GM21390 (cell line): Measurements from ENCODE around the gene ATXN2L.
"Not testable (repeated sequence)": the region's sequence is repeated elsewhere in the genome, so short reads cannot be mapped to it uniquely, and the experiment has no call there.

ENCODE experiments used
- ATAC-seq: cut with Tn5 transposase; IDR thresholded peaks from one replicate; pipeline ENCODE4 v1.9.1; 2021; ENCODE audit not compliant: unreplicated experiment

The ATXN2L gene

DNA sequence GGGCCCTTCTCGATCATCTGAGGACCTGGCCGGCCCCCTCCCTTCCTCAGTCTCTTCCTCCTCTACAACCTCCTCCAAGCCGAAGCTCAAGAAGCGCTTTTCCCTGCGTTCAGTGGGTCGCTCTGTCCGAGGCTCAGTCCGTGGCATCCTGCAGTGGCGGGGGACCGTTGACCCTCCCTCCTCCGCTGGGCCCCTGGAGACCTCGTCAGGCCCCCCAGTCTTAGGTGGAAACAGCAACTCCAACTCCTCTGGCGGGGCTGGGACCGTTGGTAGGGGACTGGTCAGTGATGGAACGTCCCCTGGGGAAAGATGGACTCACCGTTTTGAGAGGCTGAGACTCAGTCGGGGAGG, 43.6 kb downstream of the ATXN2L start:
- no peak for ATAC-seq

GRCh38 chr16:28867241-28867640, 44.4 kb downstream of the ATXN2L start:
- ATAC-seq = no peak

GRCh38 chr16:28867646-28868045, 44.8 kb downstream of the ATXN2L start:
- not testable (repeated sequence) for ATAC-seq

- ATAC-seq = no peak
These were observed 46.4 kb downstream of the ATXN2L start for GRCh38 chr16:28869201-28869600.

DNA sequence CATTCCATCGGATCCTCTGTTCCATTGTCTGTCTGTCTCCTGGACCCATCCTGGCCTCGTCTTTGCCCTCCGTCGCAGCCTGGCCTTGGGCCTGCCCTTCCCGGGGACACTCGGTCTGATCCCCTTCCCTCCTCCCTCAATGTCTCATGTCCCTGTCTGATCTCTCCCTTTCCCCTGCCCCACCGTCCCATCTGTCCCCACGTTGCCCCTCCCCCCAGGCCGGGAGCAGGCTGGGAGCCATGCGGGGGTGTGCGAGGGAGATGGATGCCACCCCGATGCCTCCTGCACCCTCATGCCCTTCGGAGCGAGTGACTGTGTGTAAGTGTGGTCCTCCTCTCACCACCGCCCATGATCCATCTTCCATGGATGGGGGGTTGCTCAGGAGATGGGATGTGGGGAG, 50.2 kb downstream of the ATXN2L start:
- no peak for ATAC-seq

GRCh38 chr16:28873543-28874201, 50.9 kb downstream of the ATXN2L start:
- ATAC-seq = no peak

DNA sequence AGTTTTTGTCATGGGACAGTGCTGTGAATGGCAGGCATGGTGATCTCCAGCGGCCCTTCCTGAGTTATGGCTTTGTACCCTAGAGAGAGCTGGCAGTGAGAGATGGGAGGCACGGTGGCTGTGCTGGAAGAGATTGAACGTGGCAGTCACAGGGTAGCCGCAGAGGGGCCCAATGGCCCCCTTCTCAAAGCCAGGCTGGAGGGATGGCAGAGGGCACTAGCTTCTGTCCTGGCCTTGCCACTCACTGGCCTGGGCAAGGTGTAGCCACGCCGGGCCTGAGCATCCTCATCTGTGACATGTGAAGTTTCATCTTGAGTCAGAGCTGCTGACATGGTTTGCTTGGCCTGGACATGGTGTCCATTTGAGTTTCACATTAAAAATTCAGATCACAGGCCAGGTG, 51.6 kb downstream of the ATXN2L start:
- no peak for ATAC-seq

DNA sequence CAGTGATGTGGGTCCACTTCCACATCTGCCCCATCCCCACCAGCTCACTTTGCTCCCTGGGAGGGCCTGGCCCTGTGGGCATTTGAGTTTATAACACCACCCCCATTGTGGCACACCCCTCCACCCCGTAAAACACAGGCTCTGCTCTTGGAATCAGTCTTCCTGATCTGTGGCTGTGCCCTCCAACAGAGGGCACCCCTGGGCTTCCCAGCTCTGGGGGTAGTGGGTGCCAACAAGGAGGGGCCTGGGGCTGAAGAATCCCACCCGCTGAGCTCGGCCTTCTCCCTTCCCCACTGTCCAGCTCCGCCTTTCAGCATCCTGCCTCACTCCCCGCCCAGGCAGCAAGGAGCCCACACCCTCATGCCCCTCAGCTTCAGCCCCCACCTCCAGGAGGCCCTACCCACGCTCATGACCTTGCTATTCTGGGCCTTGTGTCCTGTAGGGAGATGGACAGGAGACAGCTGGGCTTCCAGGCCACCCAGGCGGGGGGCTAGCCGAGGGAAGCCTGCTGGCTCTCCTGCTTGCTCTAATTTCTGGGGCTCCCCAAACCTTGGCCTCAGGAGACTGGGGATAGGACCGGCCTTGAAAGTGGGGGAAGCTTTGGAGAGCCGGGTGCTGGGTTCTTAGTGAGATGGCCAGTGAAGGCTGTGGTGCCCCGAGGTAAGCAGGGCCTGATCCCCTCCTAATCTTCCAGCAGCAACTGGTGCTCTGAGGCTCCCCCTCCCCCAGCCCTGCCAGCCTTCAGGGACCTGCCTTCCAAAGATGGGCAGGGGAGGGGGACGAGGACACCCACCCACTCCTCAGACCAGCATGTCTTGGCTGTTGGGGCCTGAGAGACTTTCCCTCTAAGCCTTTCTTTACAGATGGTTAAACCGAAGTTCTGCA, 52.6 kb downstream of the ATXN2L start:
- ATAC-seq = no peak

GRCh38 chr16:28876019-28876659, 53.3 kb downstream of the ATXN2L start:
- no peak for ATAC-seq

DNA sequence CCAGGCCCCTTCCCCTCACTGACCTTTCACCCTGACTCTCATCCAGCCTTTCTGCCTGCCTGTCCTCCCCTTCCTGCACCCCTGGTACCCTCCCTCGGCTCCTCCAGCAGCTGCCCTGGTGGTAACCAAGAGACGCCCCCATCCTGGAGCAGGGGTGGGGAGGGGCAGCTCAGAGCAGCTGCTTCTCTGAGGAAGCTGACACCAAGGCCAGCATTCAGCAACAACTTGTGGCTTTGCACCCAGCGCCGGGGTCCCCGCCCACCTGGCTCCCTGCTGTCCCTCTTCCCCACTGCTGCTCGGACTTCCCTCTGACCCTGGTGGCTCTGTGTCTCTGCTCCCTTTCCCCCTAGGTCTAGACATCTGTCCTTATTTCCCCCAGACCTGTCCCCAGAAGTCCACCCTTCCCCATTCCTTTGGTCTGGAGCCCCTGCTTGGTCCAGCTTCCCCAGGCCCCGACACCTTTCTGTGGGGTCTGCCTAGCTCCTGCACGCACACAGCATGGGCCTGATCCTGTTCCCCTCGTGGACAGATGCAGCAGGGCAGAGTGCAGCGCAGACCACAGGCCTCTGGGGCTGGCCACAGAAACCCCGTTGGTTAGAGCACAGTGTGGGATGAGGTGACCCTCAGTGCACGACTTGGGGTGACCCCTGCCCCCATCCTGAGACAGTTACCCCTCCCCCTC, 54.3 kb downstream of the ATXN2L start:
- ATAC-seq = no peak

DNA sequence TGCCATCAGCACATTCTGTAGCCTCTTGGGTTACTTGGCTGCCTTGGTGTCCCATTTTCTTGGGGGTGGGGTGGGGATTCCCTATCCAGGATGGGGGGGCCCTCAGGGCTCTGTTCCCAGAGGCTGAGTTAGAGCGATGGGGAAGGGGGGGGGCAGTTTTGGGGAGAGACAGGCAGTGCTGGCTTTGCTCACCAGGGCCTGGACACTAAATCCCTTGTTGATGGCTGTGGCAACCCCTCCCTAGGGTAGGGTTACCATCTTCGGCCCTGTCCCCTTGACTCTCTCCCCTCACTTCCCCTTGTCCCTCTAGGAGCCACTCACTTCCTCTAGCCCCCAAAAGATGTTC, 54.8 kb downstream of the ATXN2L start:
- ATAC-seq = no peak

DNA sequence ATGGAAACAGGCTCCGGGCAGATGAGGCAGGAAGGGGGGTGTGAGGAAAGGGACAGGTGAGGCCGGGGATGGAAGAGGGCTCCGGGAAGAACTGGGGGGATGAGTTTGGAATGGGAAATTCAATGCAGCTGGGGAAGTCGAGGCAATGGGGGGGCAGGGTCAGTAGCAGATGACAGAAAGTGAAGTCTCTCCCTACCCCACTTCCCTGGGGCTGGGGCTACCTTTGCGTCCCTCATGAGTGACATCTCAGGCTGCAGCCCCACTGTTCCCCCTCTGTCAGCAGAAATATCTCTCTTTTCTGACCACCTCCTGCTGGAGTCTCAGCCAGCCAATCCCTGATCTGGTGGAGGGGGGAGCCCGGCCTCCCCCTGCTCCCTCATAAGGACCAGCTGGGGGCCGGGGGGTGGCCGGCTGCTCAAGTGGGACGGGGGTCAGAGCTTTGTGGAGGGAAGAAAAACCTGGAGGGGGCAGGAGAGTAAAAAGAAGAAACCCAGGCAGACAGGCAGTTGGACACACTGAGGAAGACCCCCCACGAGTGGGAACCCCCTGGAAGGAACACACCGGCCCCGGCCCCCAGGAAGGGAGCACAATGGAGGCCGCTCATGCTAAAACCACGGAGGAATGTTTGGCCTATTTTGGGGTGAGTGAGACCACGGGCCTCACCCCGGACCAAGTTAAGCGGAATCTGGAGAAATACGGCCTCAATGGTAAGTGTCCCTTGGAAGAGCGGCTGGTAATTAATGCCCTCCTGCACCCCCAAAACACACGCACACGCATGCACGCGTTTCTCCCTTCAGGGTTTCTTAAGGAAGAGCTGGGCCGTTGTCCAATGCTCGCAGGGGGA, 55.5 kb downstream of the ATXN2L start, which contains the start of gene ATP2A1:
Gene ATP2A1 (plus strand): TSS at position 406 of the 844 bp plus-strand sequence. CDS start 184 bp downstream, at position 590.
- ATAC-seq = no peak

GRCh38 chr16:28879261-28879840, 56.6 kb downstream of the ATXN2L start:
- no peak for ATAC-seq

DNA sequence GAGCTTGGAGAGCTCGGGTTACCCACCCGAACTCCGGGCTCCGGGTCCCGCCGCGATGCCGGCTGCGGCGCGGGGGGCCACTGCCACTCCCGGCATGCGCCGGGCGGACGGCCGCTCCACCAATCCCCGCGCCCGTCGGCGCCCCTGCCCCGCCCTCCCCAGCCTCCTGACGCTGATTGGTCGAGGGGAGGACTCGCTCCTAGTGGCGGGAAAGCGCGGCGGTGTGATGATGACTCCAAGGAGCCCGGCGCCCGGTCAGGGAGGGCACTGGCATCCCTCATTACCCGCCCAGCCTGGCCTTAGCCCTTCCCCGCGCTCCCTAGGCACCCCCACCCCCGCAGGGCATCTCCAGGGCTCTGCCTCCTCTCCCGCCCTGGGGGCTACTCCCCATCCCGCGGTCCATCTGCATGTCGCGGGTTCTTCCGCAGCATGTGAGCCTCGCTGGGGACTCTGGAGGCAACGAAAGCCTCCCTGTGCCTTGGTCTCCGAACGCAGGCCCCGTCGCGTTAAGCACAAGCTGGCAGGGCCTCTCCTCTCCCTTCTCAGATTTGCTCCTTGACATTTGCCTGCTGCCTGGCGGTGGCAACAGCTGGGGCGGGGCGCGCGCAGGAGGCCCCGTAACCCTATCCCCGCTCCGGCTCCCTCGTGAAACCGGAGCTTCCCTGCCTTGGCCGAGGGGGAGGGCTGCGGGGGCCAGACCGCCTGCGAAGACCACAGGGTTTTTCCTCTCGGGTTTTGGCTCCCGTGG, 57.2 kb downstream of the ATXN2L start:
- ATAC-seq = peak; percentile 85

DNA sequence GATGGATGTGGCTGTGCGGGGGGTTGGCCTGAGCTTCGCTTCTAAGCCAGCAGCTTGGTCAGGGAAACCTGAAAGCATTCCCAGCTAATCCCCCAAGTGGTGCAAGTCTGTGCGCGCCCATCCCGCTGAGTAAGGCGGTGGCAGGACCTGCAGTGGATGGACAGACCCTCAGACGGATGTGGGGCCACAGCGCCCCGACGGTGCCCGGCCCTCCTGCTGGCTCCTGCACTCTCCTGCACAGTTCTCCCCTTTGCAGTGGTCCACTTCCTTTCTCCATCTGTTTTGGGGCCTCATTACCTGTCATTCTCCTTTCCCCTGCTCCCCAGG, 57.8 kb downstream of the ATXN2L start:
- ATAC-seq = no peak

DNA sequence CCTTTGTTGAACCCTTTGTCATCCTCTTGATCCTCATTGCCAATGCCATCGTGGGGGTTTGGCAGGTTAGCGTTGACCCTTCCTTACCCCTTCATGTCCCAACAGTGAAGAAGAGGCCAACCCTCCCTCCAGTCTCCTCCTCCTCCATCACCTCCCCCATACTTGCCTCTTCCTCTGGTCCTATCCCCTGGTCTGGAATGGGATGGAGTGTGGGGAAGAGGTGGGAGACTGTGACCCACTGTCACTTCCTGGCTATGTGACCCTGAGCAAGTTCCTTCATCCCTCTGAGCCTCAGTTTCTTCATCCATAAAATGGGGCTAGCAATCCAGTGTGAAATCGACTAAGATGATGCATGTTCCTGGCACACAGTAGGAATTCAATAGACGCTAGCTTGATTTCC, 58.2 kb downstream of the ATXN2L start:
- ATAC-seq = no peak

- ATAC-seq = not testable (repeated sequence)
These were observed 58.8 kb downstream of the ATXN2L start for GRCh38 chr16:28881565-28881964.

- no peak for ATAC-seq
These were observed 59.9 kb downstream of the ATXN2L start for GRCh38 chr16:28882551-28883160.
